DND-41 (cell line): ENCODE data around the gene RGS17.
A peak's percentile ranks its signal among the peaks of the same experiment; 100 is the strongest.

Source experiments
- ATAC-seq: fragments of 200-7000 bp; cut with Tn5 transposase; 3 replicates; pipeline ENCODE4 v1.9.1; 2021; ENCODE audit warnings: low read depth; ENCODE audit not compliant: insufficient read depth
- DNase-seq: peaks from one replicate; pipeline ENCODE4 v3.0.0-alpha.2; 2020
- H2AFZ ChIP-seq: 2 replicates; pipeline ENCODE4 v1.6.0; 2012; ENCODE audit warnings: low read depth, low read length
- H3K27ac ChIP-seq: 2 replicates; pipeline ENCODE4 v1.5.1; 2012; ENCODE audit warnings: low read length, inconsistent platforms
- H3K27me3 ChIP-seq: fragments of 200-600 bp; sonication (generic); 2 replicates; pipeline ENCODE4 v1.6.0; 2012; ENCODE audit warnings: low read length, mild to moderate bottlenecking, inconsistent platforms; ENCODE audit not compliant: insufficient read depth, poor library complexity
- H3K36me3 ChIP-seq: 2 replicates; pipeline ENCODE4 v1.5.1; 2012; ENCODE audit warnings: low read length, inconsistent platforms; ENCODE audit not compliant: insufficient read depth
- H3K4me1 ChIP-seq: 2 replicates; pipeline ENCODE4 v1.5.1; 2012; ENCODE audit warnings: mild to moderate bottlenecking, low read length; ENCODE audit not compliant: insufficient read depth
- H3K4me2 ChIP-seq: 2 replicates; pipeline ENCODE4 v1.6.0; 2012; ENCODE audit warnings: mild to moderate bottlenecking, moderate library complexity, low read length, inconsistent platforms; ENCODE audit not compliant: insufficient read depth
- H3K4me3 ChIP-seq, 2 experiments: fragments of 200-600 bp in 1 of 2; shearing (Covaris generic) in 1 of 2; 2 replicates each; pipeline ENCODE4 v1.5.1; 2012 to 2016; ENCODE audit warnings: inconsistent platforms in 2 of 2, low read length in 2 of 2, mild to moderate bottlenecking in 2 of 2, low read depth in 1 of 2, moderate library complexity in 1 of 2
- H3K79me2 ChIP-seq: 2 replicates; pipeline ENCODE4 v1.6.0; 2012; ENCODE audit warnings: low read length, inconsistent platforms; ENCODE audit not compliant: insufficient read depth
- H3K9ac ChIP-seq: 2 replicates; pipeline ENCODE4 v1.6.0; 2012; ENCODE audit warnings: low read depth, mild to moderate bottlenecking, inconsistent platforms, low read length, moderate library complexity
- H3K9me3 ChIP-seq: 2 replicates; pipeline ENCODE4 v1.5.1; 2012; ENCODE audit warnings: low read length, moderate library complexity, mild to moderate bottlenecking, inconsistent platforms; ENCODE audit not compliant: insufficient read depth, severe bottlenecking
- H4K20me1 ChIP-seq: 2 replicates; pipeline ENCODE4 v1.6.0; 2012; ENCODE audit warnings: low read length; ENCODE audit not compliant: insufficient read depth
- CTCF ChIP-seq: IDR thresholded peaks from 2 replicates; pipeline ENCODE4 v1.5.1; 2012; ENCODE audit warnings: borderline replicate concordance, low read length, moderate library complexity, mild to moderate bottlenecking; ENCODE audit not compliant: poor library complexity, severe bottlenecking; ENCODE audit errors: extremely low read depth
- EZH2 ChIP-seq: IDR thresholded peaks from 3 replicates; pipeline ENCODE4 v1.6.1; 2012; ENCODE audit warnings: borderline replicate concordance, low read depth, mild to moderate bottlenecking, moderate library complexity, low read length, inconsistent platforms; ENCODE audit not compliant: severe bottlenecking

Gene RGS17

GRCh38 chr6:152982904-152983636 lies 148.0 kb downstream of the RGS17 start, which contains the start of gene FBXO5:
Gene FBXO5, minus strand, starts transcription at chr6:152983041. Its CDS starts 82 bp downstream, at chr6:152982959.
- H2AFZ ChIP-seq = peak within 1 kb of the TSS; percentile 78
- TF ChIP-seq EZH2 = no peak
- TF ChIP-seq CTCF = no peak
- no peaks in the 10 kb centered on the region for H3K27me3 ChIP-seq
- ATAC-seq (peak; percentile 81), DNase-seq (peak; percentile 98)
- peak within 1 kb of the TSS; percentile 100 for H3K9ac ChIP-seq
- peak within 1 kb of the TSS; percentile 100 for H3K27ac ChIP-seq
- peaks cover 55% of the 10 kb centered on the region for H3K4me1 ChIP-seq
- no peaks in the 10 kb centered on the region for H3K9me3 ChIP-seq
- peak within 1 kb of the TSS; percentile 63 for H3K4me2 ChIP-seq
- H3K36me3 ChIP-seq = peaks cover 54% of the 10 kb centered on the region
- H4K20me1 ChIP-seq = peaks cover 38% of the 10 kb centered on the region
- H3K79me2 ChIP-seq = peaks cover 89% of the 10 kb centered on the region
- peak within 1 kb of the TSS; percentile 79 to 94 for H3K4me3 ChIP-seq

GRCh38 chr6:152981989-152982903 lies 148.8 kb downstream of the RGS17 start:
- Histone ChIP-seq H3K27ac (peak overlapping the region; percentile 80), H3K4me1 (peaks cover 62% of the 10 kb centered on the region), H2AFZ (peak overlapping the region; percentile 44; the same call in 1 of the 2 replicates), H3K4me3 (peak overlapping the region; percentile 79 to 94), H3K4me2 (peak overlapping the region; percentile 63), H4K20me1 (peaks cover 47% of the 10 kb centered on the region), H3K9ac (peak overlapping the region; percentile 100), H3K36me3 (peaks cover 62% of the 10 kb centered on the region), H3K27me3 (no peaks in the 10 kb centered on the region), H3K79me2 (peaks cover 94% of the 10 kb centered on the region), H3K9me3 (no peaks in the 10 kb centered on the region)
- DNase-seq = peak; percentile 71
- peak; percentile 15 for ATAC-seq
- no peak for TF ChIP-seq CTCF
- no peak for TF ChIP-seq EZH2

GRCh38 chr6:152981219-152981618 lies 149.9 kb downstream of the RGS17 start:
- Histone ChIP-seq H3K36me3 (peaks cover 68% of the 10 kb centered on the region), H3K4me3 (peak overlapping the region; percentile 79 to 94), H3K27me3 (no peaks in the 10 kb centered on the region), H3K4me1 (peaks cover 64% of the 10 kb centered on the region), H3K4me2 (peak overlapping the region; percentile 63), H3K9me3 (no peaks in the 10 kb centered on the region), H4K20me1 (peaks cover 55% of the 10 kb centered on the region), H2AFZ (no peak overlapping the region), H3K9ac (peak overlapping the region; percentile 100), H3K79me2 (peaks cover 94% of the 10 kb centered on the region), H3K27ac (peak overlapping the region; percentile 46)
- no peak for DNase-seq
- no peak for ATAC-seq
- TF ChIP-seq CTCF (no peak), EZH2 (no peak)
